Muscle layer of colon (tissue), 2 donors: ENCODE measurements around the gene KANK3.
A peak's percentile ranks its signal among the peaks of the same experiment; 100 is the strongest.
"Not testable (repeated sequence)": the region's sequence is repeated elsewhere in the genome, so short reads cannot be mapped to it uniquely, and the experiment has no call there.

Source experiments
- H3K27ac ChIP-seq: one replicate; pipeline ENCODE4 v1.7.0; 2013; ENCODE audit warnings: low read depth, mild to moderate bottlenecking, low read length, moderate library complexity
- H3K27me3 ChIP-seq, 2 donors: one replicate each; pipeline ENCODE4 v1.7.0; 2013; ENCODE audit warnings: low read length in 2 of 2, mild to moderate bottlenecking in 2 of 2; ENCODE audit not compliant: insufficient read depth in 2 of 2, control insufficient read depth in 1 of 2
- H3K36me3 ChIP-seq: one replicate; pipeline ENCODE4 v1.7.0; 2013; ENCODE audit warnings: mild to moderate bottlenecking, low read length; ENCODE audit not compliant: insufficient read depth
- H3K4me1 ChIP-seq: one replicate; pipeline ENCODE4 v1.7.0; 2013; ENCODE audit warnings: mild to moderate bottlenecking, low read length; ENCODE audit not compliant: insufficient read depth
- H3K4me3 ChIP-seq, 2 donors: one replicate each; pipeline ENCODE4 v1.7.0; 2013; ENCODE audit warnings: low read length in 2 of 2, low read depth in 1 of 2, mild to moderate bottlenecking in 1 of 2, moderate library complexity in 1 of 2
- H3K9ac ChIP-seq: one replicate; pipeline ENCODE4 v1.7.0; 2013; ENCODE audit warnings: low read length
- H3K9me3 ChIP-seq: one replicate; pipeline ENCODE4 v1.7.0; 2013; ENCODE audit warnings: mild to moderate bottlenecking, low read length
- donor health status: abdominal sarcoma.
- donor health status: Adenocarcinoma of cecum.

KANK3 gene

GRCh38 chr19:8321067-8321985 lies 21.7 kb downstream of the KANK3 start, which contains the start of the genes NDUFA7 and RPS28:
NDUFA7 (minus strand) TSS chr19:8321375; CDS start chr19:8321358, 17 bp downstream.
RPS28 (plus strand) TSS chr19:8321496; CDS start chr19:8321531, 35 bp downstream.
- peaks cover 31% of the 10 kb centered on the region for H3K4me1 ChIP-seq
- peaks cover 31% of the 10 kb centered on the region for H3K36me3 ChIP-seq
- H3K9me3 ChIP-seq = no peaks in the 10 kb centered on the region
- H3K27ac ChIP-seq = peak within 1 kb of the TSS; percentile 99
- peak within 1 kb of the TSS; percentile 100 for H3K9ac ChIP-seq
- peak within 1 kb of the TSS; percentile 88 to 99 for H3K4me3 ChIP-seq
- no peaks in the 10 kb centered on the region for H3K27me3 ChIP-seq

- Histone ChIP-seq H3K27me3 (no peaks in the 10 kb centered on the region), H3K36me3 (peaks cover 37% of the 10 kb centered on the region), H3K4me3 (peak overlapping the region; percentile 88 to 99), H3K27ac (peak overlapping the region; percentile 99), H3K9me3 (no peaks in the 10 kb centered on the region), H3K4me1 (peaks cover 31% of the 10 kb centered on the region), H3K9ac (peak overlapping the region; percentile 100)
Measured at GRCh38 chr19:8320564-8321066, 22.4 kb downstream of the KANK3 start.

- H3K27me3 ChIP-seq = no peaks in the 10 kb centered on the region
- peak overlapping the region; percentile 88 to 99 for H3K4me3 ChIP-seq
- peaks cover 31% of the 10 kb centered on the region for H3K4me1 ChIP-seq
- H3K9ac ChIP-seq = peak overlapping the region; percentile 100
- H3K27ac ChIP-seq = no peak overlapping the region
- H3K36me3 ChIP-seq = peaks cover 39% of the 10 kb centered on the region
- H3K9me3 ChIP-seq = no peaks in the 10 kb centered on the region
Measured at GRCh38 chr19:8319807-8320520, 23.1 kb downstream of the KANK3 start.

- not testable (repeated sequence) for H3K27me3 ChIP-seq, H3K9me3 ChIP-seq, H3K9ac ChIP-seq, H3K27ac ChIP-seq, H3K4me3 ChIP-seq
- H3K36me3 ChIP-seq = peaks cover 41% of the 10 kb centered on the region
- peaks cover 31% of the 10 kb centered on the region for H3K4me1 ChIP-seq
Measured at GRCh38 chr19:8318835-8319234, 24.2 kb downstream of the KANK3 start.

- Histone ChIP-seq H3K27ac (no peak overlapping the region), H3K9ac (no peak overlapping the region), H3K9me3 (no peaks in the 10 kb centered on the region), H3K4me1 (peaks cover 14% of the 10 kb centered on the region), H3K4me3 (no peak overlapping the region), H3K36me3 (peaks cover 39% of the 10 kb centered on the region), H3K27me3 (no peaks in the 10 kb centered on the region)
Measured at GRCh38 chr19:8316351-8317125, 26.5 kb downstream of the KANK3 start.

- H3K36me3 ChIP-seq = peaks cover 52% of the 10 kb centered on the region
- not testable (repeated sequence) for H3K9ac ChIP-seq
Measured at GRCh38 chr19:8314981-8315640, 28.0 kb downstream of the KANK3 start.

GRCh38 chr19:8311461-8312260 lies 31.4 kb downstream of the KANK3 start:
- no peak overlapping the region for H3K27ac ChIP-seq
- H3K4me3 ChIP-seq = no peak overlapping the region
- H3K9ac ChIP-seq = no peak overlapping the region
- H3K27me3 ChIP-seq = no peaks in the 10 kb centered on the region
- peaks cover 49% of the 10 kb centered on the region for H3K36me3 ChIP-seq
- no peaks in the 10 kb centered on the region for H3K9me3 ChIP-seq
- H3K4me1 ChIP-seq = peaks cover 19% of the 10 kb centered on the region

More at GRCh38 chr19:8314981-8315640, 28.0 kb downstream of the KANK3 start:
- not testable (repeated sequence) for H3K4me3 ChIP-seq, H3K4me1 ChIP-seq, H3K27me3 ChIP-seq, H3K9me3 ChIP-seq, H3K27ac ChIP-seq

GRCh38 chr19:8310342-8311055 lies 32.6 kb downstream of the KANK3 start:
- peaks cover 19% of the 10 kb centered on the region for H3K4me1 ChIP-seq
- peaks cover 42% of the 10 kb centered on the region for H3K36me3 ChIP-seq
- no peak overlapping the region for H3K27ac ChIP-seq
- no peaks in the 10 kb centered on the region for H3K27me3 ChIP-seq
- H3K4me3 ChIP-seq = no peak overlapping the region
- H3K9ac ChIP-seq = no peak overlapping the region
- no peaks in the 10 kb centered on the region for H3K9me3 ChIP-seq

GRCh38 chr19:8308891-8309291 lies 34.2 kb downstream of the KANK3 start:
- Histone ChIP-seq H3K27ac (no peak overlapping the region), H3K9me3 (no peaks in the 10 kb centered on the region), H3K4me3 (peak overlapping the region; percentile 56 to 77), H3K4me1 (peaks cover 19% of the 10 kb centered on the region), H3K9ac (no peak overlapping the region), H3K27me3 (no peaks in the 10 kb centered on the region), H3K36me3 (peaks cover 32% of the 10 kb centered on the region)
